Measurements from ENCODE around the gene LRRC10B.

LRRC10B gene

DNA sequence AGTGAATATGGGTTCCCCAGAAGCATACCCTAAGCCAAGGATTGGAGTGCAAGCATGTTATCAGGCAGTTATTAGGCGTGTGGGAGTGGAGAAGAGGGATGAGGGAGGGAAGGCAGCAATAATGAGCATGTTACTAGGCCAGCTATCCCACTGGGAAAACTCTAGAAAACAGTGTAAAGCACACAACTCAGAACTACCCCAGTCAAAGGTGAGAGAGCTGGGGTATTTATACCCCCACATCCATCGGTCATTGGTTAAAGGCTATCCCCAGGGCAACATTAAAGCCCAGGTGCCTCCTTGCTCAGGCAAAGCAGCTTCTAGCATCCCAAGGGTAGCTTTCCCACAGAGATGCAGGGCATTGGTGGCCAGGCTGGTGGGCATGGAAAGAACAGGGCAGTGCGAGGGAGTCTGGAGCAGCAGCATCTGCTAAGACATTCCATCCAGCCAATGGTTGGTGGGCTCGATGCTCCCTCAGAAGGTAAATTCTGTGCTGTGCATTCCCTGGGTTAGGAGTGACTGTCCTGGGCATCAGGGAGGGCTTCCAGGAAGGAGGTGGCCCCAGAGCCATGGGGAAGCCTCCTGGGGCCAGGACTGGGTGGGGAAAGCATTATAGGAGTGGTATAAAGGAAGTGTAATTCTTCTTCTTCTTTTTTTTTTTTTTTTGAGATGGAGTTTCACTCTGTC, 21.1 kb upstream of the LRRC10B start:
- DNase-seq = no peak

DNA sequence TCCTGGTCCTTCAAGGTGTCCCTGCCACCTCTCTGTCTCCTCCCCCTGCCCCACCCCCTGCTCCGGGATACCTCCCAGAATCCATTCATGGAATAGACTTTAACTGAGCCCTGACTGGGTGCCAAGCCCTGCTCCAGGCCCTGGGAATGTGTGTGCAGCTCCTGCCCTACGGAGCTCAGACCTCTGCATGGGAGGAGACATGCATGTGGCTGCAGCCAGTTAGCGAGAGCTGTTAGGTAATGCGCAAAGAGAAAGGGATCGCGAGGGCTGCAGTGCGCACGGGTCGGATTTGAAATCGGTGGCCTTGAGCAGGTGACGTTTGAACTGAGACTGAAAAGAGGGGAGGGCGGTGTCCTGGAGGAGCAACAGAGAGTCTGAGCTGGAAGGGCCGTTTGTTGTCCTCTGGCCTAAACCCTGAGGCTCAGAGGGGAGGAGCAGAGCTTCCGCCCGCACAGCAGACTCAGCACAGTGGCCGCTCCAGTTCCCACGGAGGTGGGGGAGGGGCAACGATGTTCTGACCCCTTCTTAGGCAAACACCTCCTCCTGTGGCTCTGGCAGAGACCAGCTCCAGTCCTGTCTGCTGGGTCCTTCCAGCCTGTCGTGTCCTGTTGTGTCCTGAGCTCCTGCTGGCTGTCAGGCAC, 19.8 kb upstream of the LRRC10B start:
- DNase-seq = no peak

DNA sequence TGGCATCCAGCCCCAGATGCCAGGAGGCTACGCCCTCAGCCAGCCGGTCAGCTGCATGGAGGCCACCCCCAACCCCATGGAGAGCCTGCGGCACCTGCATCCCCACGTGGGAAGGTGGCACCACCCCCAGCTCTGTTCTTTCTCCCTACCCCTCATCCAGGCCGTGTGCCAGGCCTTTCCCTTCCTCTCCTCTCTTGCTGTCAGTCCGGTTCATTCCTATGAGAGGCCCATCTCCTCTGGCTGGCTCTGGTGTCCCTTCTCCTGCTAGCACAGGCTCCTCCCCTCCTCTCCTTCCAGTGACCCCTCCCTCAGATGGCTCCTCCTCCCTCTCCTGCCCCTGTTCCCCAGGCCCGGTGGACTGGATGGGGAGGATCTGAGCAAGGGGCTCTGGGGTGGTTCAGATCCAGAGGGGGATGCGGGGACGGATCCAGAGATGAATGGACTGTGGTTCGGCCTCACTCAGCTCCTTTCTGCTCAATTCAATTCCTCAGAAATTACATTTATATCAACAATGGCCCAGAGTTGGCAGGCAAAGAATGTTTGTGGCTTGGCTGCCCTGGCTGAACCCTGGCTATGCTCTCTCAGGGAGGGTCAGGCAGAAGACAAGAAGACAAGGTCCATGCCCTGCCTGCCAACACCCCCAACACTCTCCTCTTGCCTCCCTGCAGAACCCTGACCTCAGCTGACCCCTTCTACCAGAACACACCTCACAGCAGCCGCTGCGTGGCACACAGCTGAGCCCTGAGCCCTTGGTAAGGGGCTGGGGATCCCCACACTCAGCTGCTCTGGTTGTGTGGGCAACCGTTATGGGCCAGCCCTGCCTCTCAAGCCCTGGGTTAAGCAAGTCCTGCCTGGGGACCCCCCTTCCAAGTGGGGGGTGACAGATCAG, 18.5 kb upstream of the LRRC10B start:
- no peak for DNase-seq

DNA sequence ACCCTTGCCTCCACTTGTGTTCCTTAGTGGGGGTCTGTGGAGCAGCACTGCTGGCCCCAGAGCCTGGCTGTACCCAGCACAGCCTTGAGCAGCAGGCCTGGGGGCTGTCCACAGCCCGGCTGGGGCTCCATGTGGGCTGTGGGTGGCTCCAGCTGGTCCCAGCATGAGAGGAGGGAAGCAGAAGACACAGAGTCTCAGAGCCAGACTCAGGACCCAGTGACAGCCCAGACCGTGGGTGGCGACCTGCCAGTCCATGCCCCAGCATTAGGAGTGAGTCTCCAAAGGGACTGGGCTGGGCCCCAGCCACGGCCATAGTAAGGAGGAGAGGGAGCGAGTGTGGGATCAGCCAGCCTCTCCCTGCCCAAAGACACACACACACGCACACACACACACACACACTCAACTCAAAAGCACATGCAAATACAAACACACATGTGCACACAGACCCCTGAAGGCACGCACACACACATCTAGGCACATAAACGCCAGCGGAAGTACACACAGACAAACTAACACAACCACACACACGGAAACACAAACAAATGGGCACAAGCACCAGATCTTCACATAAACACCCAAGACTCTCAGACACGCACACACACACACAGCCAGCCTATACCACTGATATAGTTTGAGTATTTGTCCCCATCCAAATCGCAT, 16.7 kb upstream of the LRRC10B start:
- DNase-seq = no peak

DNA sequence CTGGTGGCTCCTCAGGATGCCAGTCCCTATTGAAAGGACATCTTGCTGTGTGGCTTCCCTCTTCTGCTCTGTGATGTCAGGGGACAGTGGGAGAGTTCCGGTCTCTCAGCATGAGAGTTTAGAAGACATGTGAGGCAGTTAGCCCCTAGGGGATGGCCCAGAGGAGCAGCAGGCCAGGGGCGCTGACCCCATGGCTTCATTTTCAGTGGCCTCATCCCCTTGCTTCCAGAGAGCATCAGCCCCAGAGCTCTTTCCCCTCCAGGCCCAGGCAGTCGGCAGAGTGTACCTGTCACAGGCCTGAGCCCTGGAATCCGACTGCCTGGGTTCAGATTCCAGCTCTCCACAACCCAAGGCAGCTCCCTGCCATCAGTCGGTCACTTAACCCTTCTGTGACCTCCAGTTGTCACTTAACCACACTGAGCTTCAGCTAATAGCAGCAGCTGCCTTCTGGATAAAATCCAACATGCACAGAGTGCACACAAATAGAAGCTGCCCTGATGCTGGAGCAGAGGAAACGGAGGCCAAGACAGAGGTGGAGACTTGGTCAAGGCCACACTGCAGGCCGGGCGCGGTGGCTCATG, 14.1 kb upstream of the LRRC10B start:
- no peak for DNase-seq

DNA sequence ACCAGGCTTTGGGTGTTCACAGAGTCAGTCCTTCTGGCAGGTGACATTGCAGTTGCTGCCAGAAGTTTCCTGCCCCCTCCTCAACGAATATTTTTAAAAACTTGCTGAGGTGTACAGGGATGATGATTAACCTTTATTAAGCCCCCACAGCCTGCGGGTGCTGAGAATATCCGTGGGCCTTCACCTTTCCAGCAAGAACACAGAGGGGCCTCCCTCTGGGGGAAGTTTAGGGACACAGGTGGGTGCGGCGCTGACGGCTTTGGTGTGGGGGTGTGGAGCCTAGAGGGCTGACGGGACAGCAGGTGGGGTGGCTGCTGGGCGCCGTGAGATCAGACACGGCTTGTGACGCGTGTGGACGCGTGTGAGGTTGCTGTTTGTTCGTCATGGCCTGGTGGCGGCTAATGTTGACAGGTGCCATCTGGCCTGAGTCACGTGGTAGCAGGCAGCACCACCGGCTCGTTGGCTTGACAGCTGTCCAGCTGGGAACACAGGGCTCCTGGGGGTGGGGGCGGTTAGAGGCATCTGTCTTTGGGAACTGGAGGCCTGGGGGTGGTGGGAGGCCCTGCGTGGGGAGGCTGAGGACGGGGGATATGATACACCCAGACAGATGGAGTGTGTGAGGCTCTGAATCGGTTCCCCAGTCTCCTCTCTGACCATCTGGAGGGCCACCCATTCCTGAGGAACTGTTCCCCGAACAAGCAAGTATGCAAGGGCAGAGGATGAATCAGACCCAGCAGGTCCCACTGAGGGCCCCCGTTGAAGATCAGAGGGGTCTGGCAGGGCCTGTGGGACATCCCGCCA, 12.5 kb upstream of the LRRC10B start:
- no peak for DNase-seq

DNA sequence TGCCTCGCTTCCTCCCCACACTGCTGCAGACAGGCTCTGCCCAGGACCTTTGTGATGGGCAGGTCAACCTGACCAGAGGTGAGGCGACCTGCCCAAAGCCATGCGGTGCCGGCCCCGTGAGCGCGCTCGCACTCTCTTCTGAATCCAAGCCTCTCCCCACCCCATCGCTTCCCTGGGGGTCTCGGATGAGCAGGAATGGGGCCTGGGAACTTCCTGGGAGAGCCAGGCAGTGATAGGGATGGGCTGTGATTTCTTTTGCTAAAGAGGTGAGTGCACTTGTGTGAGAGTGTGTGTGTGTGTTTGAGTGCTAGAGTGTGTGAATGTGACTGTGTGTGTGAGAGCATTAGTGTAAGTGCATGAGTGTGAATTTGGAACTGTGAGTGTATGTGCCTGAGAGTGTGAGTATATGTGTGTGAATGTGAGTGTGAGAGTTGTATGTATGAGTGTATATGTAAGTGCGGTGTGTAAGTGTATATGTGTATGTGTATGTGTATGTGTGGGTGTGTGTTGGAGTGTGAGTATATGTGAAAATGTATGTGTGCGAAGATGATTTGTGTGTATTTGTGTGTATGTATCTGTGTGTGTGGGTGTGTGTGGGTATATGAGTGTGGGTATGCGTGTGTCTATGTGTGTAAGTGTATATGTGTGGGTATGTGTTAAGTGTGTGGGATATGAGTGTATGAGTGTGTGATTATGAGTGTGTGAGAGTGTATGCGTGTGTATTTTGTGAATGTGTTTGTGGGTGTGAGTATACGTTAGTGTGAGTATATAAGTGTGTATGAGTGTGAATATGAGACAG, 11.7 kb upstream of the LRRC10B start:
- no peak for DNase-seq

DNA sequence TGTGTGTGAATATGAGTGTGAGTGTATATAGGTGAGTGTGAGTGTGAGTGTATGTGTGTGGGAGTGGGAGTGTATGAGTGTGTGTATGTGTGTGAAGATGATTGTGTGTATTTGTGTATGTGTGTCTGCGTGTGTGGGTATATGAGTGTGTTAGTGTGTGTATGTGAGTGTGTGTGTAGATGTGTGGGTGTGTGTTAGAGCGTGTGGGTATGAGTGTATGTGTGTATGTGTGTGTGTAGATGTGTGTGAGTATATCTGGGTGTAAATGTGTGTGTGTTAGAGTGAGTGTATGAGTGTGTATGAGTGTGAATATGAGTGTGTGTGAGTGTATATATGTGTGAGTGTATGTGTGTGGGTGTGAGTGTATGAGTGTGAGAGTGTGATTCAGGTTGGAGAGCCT, 11.1 kb upstream of the LRRC10B start:
- no peak for DNase-seq

DNA sequence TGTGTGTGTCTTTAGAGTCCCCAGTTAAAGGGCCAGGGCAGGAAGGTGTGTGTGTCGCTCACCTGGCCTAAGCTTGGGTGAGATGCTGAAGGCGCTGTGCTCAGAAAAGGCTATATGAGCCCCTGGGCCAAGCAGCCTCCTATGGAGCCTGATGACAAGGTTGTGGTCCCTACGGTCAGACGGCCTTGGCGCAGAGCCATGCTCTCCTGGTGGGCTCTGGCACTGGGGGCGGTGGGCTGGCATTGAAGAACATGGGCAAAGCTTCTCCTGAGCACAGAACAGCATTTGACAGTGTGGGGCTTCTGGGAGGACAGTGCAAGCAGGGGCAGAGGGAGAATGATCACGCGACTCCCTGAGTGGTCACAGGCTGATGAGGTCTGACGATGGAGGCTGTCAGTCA, 10.7 kb upstream of the LRRC10B start:
- no peak for DNase-seq

DNA sequence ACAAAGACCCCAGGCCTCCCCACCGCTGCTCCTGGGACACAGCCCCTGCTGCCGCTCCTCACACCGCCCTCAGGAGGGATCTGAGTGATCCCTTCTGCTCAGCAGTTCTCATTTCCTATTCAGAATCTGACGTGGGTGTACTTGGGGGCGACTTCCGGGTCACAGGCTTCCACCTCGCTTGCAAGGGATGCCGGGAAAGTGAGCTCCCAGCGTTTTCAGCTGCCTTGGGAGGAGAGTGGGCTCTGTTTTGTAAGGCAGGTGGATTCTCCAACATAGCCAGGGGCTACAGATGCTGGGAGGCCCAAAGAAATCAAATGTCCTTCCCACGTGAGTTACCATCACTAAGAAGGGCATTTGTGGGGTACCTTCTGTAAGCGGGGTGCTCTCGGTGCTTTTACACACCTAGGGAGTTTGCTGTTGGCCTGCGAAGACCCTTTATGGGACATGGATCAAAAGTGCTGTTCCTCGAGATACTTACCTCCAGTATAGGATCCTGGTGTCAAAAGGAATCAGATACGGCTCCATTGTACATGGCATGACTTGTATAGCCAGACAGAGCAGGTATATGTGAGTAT, 9.7 kb upstream of the LRRC10B start:
- no peak for DNase-seq

DNA sequence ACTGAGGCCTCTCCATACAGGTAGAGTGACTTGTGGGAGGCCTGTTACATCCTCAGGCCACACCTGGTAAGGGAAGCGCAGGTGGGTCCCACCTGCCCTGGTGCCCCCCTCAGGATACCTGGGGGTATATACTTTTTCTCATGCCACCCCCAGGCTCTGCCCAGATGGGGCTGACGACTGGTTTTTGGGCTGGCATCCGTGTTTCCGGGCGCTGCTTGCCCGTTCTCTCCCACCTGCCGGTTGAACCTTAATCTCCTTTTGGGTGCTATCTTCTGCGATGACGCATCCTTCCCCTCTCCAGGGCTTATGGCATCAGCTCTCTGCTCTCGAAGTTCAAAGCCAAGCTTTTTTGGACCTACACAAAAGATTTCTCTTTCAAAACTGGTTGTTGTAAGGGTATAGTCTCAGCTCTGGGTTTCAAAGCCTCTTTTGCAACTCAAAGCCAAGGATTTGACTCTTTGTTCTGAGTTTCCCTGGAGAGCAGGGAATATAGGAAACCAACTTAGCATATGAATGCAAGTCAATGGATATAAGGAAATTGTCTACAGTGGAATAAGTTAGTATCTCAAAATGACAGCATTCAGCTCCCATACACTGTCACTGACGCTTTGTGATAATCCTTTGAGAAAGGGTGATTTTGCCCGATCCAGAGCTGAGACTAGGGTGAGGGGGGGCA, 8.6 kb upstream of the LRRC10B start:
- DNase-seq = no peak

DNA sequence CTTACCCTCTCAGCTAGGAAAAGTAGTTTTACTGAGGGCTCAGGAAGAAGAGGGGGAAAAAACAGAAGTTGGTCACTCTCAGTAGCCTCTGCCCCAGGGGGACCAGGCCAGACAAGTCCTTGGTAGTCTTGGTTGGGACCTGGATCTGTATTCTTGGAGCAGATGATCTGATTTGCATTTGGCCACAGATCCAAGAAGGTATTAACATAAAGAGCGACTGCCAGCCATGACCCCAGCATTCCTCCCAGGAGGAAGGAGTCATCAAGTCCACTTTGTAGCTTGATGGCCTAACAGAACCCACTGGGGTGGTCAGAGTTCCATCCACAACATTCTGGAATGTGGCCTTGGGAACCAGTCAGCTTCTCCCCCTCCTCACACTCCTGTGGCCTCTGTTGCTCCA, 6.0 kb upstream of the LRRC10B start:
- DNase-seq = no peak

DNA sequence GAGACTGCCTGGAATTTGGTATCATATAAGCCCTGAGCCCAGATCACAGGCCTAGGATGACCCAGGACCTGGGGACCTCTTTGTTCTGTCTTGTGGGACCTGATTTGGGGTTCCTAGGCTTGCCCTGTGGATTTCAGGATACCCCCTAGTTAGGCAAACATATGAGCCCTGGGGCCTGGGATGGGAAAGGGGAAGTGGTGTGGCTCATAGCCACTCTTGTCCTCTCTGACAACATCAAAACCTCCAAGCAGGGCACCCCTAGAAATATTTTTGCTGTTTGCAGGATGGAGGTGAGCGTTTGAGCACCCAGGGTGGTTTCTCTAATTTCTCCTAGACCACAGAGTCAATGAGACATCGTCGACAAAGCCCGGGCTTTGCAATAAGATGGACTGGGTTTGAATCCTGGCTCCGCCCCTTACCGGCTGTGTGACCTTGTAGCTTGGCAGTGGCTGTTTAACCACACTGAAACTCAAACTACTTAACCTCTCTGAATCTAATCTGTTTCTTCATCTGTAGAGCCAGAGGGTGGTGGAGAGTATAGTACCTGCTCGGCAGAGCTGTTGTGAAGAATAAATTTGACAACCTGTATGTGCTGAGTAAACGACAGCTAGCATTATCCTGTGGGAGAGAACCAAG, 5.3 kb upstream of the LRRC10B start:
- no peak for DNase-seq

DNA sequence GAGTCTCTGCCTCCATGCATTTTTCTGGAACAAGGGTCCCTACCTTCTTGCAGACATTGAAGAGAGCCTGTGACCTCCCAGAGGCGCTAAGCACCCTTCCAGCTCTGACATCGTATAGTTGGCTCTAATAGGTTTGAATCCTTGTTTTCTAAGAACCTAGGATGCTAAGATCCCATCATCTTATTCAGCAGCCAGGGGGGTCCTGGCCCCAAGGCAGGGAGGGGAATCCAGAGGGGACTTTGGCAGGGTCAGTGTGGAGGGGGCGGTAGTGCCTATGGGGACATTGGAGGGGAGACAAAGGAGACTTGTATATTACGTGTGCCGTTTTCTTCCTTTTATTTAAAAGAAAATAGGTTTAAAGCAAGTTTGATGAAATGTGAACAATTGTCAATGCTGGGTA, 3.4 kb upstream of the LRRC10B start:
- DNase-seq = no peak

DNA sequence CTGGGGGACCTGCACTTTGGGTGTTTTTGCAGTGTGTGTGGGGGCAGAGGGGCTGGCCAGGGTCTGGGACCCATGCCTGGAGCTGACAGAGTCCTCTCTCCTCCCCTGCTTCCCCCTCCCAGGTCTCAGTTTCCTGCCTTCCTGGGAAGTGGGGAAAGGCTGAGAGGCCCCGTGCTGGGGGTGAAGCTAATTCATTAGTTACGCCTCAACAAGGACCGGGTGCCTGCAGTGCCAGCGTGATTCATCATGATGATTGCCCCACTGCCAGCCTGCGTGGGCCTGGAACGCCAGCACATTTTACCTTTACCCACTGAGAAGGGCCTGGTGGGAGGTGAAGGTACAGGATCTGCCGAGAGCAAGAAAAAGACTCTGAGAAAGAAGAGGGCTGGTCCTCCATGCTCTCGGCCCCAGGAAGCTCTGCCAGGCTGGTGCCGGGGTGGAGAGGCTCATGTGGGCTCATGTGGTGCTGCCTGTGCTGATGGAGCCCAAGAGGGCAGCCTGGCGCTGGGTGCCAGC, 2.9 kb upstream of the LRRC10B start:
- no peak for DNase-seq

DNA sequence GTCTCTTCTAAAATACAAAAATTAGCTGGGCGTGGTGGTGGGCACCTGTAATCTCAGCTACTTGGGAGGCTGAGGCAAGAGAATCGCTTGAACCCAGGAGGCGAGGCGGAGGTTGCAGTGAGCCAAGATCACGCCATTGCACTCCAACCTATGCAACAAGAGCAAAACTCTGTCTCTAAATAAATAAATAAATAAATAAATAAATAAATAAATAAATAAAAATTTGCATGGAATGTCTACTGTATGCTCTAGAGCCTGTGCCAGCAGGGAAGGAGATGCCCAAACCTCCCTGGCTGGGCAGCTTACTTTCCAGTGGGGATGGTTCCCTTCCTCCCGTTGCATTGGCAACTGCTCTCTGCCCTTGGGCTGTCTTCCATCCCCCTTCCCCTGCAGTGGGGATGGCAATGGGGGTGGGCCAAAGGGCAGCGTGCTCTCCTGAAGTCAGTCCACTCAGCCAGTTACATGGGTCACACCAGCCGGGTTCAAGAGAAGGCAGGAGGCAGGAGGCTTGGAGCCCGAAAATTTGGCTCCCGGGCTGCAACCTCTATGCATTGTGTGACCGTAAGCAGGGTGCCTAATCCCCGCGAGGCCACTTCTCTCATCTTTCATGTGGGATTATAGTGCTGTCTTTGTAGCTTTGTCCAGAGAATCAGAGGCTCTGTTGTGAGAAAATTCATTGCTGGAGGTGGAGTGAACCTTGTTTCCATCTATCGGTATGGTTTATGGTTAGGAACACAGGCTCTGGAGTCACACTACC, 1.4 kb upstream of the LRRC10B start:
- no peak for DNase-seq

DNA sequence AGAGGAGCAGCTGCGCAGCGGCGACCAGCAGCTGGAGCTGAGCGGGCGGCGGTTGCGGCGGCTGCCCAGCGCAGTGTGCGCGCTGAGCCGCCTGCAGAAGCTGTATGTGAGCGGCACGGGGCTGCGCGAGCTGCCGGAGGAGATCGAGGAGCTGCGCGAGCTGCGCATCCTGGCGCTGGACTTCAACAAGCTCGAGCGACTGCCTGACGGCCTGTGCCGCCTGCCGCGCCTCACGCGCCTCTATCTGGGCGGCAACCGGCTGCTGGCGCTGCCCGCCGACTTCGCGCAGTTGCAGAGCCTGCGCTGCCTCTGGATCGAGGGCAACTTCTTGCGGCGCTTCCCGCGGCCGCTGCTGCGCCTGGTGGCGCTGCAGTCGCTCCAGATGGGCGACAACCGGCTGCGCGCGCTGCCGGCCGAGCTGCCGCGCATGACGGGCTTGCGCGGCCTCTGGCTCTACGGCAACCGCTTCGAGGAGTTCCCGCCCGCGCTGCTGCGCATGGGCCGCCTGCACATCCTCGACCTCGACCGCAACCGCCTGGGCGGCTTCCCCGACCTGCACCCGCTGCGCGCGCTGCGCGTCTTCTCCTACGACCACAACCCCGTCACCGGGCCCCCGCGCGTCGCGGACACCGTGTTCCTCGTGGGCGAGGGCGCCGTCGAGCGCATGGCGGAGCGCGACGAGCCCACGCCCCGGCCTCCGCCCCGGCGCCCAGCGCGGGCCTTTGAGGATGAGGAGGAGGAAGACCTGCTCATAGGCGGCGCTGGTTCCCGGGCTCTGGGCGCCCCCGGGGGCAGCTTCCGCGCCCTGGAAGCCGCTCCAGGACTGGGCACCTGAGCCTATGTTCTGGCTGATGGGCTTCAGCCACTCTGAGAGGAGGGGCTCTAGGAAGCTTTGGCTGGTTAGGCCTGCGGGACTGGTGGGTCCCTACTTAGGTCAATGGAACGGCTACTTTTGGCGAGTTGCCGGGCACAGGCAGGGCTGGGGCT, 787 bp downstream of the LRRC10B start:
- DNase-seq = peak; percentile 86
